ENCODE data around the gene ASXL1. TPM values are rescaled to one million over a fixed set of nuclear protein-coding genes. Genes with fewer than 3 reads are reported as not detected.

ASXL1 gene
- total and polyA plus RNA-seq, 10 of the 15 experiments (the other 5 are each of a cell fraction or from before 2014, with no cell fraction given) = 11.0 to 87.6 (median 56.8) TPM

DNA sequence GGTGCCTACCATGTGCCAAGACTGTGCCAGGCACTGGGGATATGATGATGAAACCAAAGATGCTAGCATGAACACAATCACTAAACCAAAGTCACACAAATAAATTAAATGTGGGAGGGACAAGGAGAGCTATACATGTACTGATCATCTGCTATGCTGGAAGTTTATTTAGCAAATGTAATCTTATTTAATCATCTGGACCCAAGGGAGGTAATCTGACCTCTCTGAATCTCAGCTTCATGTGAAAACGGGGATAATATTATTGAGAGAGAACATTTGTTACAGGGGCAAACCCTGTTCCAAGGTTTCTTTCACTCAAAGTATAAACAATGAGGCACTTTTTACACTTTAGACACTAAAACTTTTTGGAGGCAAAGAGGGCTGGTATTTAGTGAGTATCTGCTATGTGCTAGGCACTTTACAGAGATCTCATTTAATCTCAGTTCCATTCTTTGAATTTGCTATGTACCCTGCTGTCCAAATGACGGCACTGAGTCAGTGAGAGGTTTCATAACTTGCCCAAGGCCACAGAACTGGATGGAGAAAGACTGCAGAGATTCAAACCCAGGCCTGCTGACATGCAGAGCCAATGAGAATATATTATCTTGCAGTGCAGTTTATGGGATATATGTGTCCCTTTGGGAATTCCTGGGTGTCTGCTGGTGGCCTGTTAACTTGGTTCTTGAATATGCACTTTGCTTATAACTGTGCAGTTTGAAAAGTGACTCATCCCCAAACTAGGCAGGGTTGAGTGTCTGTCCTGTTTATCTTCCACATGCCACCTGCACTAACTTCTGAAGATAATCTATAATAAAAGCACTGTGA, 3.3 kb upstream of the ASXL1 start (continued):
- TF ChIP-seq, protein P1, sequence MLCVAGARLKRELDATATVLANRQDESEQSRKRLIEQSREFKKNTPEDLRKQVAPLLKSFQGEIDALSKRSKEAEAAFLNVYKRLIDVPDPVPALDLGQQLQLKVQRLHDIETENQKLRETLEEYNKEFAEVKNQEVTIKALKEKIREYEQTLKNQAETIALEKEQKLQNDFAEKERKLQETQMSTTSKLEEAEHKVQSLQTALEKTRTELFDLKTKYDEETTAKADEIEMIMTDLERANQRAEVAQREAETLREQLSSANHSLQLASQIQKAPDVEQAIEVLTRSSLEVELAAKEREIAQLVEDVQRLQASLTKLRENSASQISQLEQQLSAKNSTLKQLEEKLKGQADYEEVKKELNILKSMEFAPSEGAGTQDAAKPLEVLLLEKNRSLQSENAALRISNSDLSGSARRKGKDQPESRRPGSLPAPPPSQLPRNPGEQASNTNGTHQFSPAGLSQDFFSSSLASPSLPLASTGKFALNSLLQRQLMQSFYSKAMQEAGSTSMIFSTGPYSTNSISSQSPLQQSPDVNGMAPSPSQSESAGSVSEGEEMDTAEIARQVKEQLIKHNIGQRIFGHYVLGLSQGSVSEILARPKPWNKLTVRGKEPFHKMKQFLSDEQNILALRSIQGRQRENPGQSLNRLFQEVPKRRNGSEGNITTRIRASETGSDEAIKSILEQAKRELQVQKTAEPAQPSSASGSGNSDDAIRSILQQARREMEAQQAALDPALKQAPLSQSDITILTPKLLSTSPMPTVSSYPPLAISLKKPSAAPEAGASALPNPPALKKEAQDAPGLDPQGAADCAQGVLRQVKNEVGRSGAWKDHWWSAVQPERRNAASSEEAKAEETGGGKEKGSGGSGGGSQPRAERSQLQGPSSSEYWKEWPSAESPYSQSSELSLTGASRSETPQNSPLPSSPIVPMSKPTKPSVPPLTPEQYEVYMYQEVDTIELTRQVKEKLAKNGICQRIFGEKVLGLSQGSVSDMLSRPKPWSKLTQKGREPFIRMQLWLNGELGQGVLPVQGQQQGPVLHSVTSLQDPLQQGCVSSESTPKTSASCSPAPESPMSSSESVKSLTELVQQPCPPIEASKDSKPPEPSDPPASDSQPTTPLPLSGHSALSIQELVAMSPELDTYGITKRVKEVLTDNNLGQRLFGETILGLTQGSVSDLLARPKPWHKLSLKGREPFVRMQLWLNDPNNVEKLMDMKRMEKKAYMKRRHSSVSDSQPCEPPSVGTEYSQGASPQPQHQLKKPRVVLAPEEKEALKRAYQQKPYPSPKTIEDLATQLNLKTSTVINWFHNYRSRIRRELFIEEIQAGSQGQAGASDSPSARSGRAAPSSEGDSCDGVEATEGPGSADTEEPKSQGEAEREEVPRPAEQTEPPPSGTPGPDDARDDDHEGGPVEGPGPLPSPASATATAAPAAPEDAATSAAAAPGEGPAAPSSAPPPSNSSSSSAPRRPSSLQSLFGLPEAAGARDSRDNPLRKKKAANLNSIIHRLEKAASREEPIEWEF (IDR thresholded peaks at IDR 0.05; ENCODE audit: insufficient replicate concordance, low read depth, low read length) = no peak
- TF ChIP-seq, protein P2, sequence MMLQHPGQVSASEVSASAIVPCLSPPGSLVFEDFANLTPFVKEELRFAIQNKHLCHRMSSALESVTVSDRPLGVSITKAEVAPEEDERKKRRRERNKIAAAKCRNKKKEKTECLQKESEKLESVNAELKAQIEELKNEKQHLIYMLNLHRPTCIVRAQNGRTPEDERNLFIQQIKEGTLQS (IDR thresholded peaks at IDR 0.05; ENCODE audit: borderline replicate concordance, extremely low read depth, low read depth, low read length) = no peak
- TF ChIP-seq, protein P3, sequence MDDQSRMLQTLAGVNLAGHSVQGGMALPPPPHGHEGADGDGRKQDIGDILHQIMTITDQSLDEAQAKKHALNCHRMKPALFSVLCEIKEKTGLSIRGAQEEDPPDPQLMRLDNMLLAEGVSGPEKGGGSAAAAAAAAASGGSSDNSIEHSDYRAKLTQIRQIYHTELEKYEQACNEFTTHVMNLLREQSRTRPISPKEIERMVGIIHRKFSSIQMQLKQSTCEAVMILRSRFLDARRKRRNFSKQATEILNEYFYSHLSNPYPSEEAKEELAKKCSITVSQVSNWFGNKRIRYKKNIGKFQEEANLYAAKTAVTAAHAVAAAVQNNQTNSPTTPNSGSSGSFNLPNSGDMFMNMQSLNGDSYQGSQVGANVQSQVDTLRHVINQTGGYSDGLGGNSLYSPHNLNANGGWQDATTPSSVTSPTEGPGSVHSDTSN (IDR thresholded peaks at IDR 0.05; ENCODE audit: insufficient replicate concordance, low read depth, low read length) = no peak
- TF ChIP-seq HCFC1 (IDR thresholded peaks at IDR 0.05; ENCODE audit: low read length) = no peak
- TF ChIP-seq, protein P4, sequence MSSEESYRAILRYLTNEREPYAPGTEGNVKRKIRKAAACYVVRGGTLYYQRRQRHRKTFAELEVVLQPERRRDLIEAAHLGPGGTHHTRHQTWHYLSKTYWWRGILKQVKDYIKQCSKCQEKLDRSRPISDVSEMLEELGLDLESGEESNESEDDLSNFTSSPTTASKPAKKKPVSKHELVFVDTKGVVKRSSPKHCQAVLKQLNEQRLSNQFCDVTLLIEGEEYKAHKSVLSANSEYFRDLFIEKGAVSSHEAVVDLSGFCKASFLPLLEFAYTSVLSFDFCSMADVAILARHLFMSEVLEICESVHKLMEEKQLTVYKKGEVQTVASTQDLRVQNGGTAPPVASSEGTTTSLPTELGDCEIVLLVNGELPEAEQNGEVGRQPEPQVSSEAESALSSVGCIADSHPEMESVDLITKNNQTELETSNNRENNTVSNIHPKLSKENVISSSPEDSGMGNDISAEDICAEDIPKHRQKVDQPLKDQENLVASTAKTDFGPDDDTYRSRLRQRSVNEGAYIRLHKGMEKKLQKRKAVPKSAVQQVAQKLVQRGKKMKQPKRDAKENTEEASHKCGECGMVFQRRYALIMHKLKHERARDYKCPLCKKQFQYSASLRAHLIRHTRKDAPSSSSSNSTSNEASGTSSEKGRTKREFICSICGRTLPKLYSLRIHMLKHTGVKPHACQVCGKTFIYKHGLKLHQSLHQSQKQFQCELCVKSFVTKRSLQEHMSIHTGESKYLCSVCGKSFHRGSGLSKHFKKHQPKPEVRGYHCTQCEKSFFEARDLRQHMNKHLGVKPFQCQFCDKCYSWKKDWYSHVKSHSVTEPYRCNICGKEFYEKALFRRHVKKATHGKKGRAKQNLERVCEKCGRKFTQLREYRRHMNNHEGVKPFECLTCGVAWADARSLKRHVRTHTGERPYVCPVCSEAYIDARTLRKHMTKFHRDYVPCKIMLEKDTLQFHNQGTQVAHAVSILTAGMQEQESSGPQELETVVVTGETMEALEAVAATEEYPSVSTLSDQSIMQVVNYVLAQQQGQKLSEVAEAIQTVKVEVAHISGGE (CRISPR knock-in tag; IDR thresholded peaks at IDR 0.05) = no peak
- no peak for TF ChIP-seq CHD1 (IDR thresholded peaks at IDR 0.05; ENCODE audit: low read depth, low read length)
- TF ChIP-seq JUND (IDR thresholded peaks at IDR 0.05; ENCODE audit: low read depth, low read length) = no peak
- TF ChIP-seq IKZF1 (conservative IDR thresholded peaks at IDR 0.05) = peak; percentile 54; the same call in 1 of the 2 replicates
- TF ChIP-seq ESRRA (IDR thresholded peaks at IDR 0.05; ENCODE audit: low read length) = no peak
- TF ChIP-seq MTA3 (IDR thresholded peaks at IDR 0.05; ENCODE audit: borderline replicate concordance, low read length) = 0 out of 2 replicates have a peak, but pooled peaks have one; percentile 55
- TF ChIP-seq ETV6 (conservative IDR thresholded peaks at IDR 0.05 in 1 of 2, IDR thresholded peaks at IDR 0.05 in 1 of 2; ENCODE audit: borderline replicate concordance in 1 of 2, low read depth in 1 of 2) = no peak
- TF ChIP-seq, protein P5, sequence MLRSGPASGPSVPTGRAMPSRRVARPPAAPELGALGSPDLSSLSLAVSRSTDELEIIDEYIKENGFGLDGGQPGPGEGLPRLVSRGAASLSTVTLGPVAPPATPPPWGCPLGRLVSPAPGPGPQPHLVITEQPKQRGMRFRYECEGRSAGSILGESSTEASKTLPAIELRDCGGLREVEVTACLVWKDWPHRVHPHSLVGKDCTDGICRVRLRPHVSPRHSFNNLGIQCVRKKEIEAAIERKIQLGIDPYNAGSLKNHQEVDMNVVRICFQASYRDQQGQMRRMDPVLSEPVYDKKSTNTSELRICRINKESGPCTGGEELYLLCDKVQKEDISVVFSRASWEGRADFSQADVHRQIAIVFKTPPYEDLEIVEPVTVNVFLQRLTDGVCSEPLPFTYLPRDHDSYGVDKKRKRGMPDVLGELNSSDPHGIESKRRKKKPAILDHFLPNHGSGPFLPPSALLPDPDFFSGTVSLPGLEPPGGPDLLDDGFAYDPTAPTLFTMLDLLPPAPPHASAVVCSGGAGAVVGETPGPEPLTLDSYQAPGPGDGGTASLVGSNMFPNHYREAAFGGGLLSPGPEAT (IDR thresholded peaks at IDR 0.05; ENCODE audit: low read depth) = peak; percentile 39; the same call in 1 of the 2 replicates
- TF ChIP-seq IKZF2 (IDR thresholded peaks at IDR 0.05) = peak; percentile 60 to 72
- TF ChIP-seq EP300 (IDR thresholded peaks at IDR 0.05; ENCODE audit: borderline replicate concordance in 1 of 2, control insufficient read depth in 1 of 2, low read depth in 2 of 2, low read length in 2 of 2) = peak in 1 of 2 experiments; percentile 9; a peak in 2 of 4 replicates
- no peak for TF ChIP-seq HDAC6 (IDR thresholded peaks at IDR 0.05; ENCODE audit: unreplicated experiment)
